HEK293 (cell line): ENCODE results near the gene PCP2.
A peak's percentile ranks its signal among the peaks of the same experiment; 100 is the strongest.

Experiments used
- KLF1 ChIP-seq: fragments of 450-650 bp; formaldehyde crosslinking; IDR thresholded peaks from 2 replicates; pipeline ENCODE4 v1.5.1; 2016; ENCODE audit warnings: missing biosample characterization, missing genetic modification characterization
- KLF8 ChIP-seq: fragments of 450-650 bp; formaldehyde crosslinking; IDR thresholded peaks from 2 replicates; pipeline ENCODE4 v1.5.1; 2016; ENCODE audit warnings: missing biosample characterization, missing genetic modification characterization
- PRDM1 ChIP-seq: fragments of 450-650 bp; formaldehyde crosslinking; IDR thresholded peaks from 2 replicates; pipeline ENCODE4; 2016; ENCODE audit warnings: missing biosample characterization, missing genetic modification characterization
- SCRT2 ChIP-seq: fragments of 450-650 bp; formaldehyde crosslinking; IDR thresholded peaks from 2 replicates; pipeline ENCODE4 v1.5.1; 2016; ENCODE audit warnings: missing biosample characterization, missing genetic modification characterization
- ZFP69B ChIP-seq: fragments of 450-650 bp; formaldehyde crosslinking; IDR thresholded peaks from 2 replicates; pipeline ENCODE4 v1.5.1; 2016; ENCODE audit warnings: missing biosample characterization, missing genetic modification characterization
- ZNF10 ChIP-seq: fragments of 450-650 bp; formaldehyde crosslinking; IDR thresholded peaks from 2 replicates; pipeline ENCODE4 v1.5.1; 2017; ENCODE audit warnings: missing biosample characterization, missing genetic modification characterization
- ZNF175 ChIP-seq: fragments of 450-650 bp; formaldehyde crosslinking; IDR thresholded peaks from 2 replicates; pipeline ENCODE4 v1.5.1; 2016; ENCODE audit warnings: missing biosample characterization, missing genetic modification characterization
- ZNF2 ChIP-seq: fragments of 450-650 bp; formaldehyde crosslinking; IDR thresholded peaks from 2 replicates; pipeline ENCODE4 v1.5.1; 2016; ENCODE audit warnings: missing biosample characterization, missing genetic modification characterization
- ZNF335 ChIP-seq: fragments of 450-650 bp; formaldehyde crosslinking; conservative IDR thresholded peaks from 2 replicates; pipeline ENCODE4 v1.5.1; 2016; ENCODE audit warnings: missing biosample characterization, missing genetic modification characterization
- ZNF350 ChIP-seq: fragments of 450-650 bp; formaldehyde crosslinking; IDR thresholded peaks from 2 replicates; pipeline ENCODE4 v1.5.0; 2017; ENCODE audit warnings: missing biosample characterization, mild to moderate bottlenecking, missing genetic modification characterization
- ZNF561 ChIP-seq: fragments of 450-650 bp; IDR thresholded peaks from 2 replicates; pipeline ENCODE4 v1.5.1; 2018; ENCODE audit warnings: missing biosample characterization, missing genetic modification characterization, borderline replicate concordance
- ZNF629 ChIP-seq: fragments of 450-650 bp; formaldehyde crosslinking; IDR thresholded peaks from 2 replicates; pipeline ENCODE4 v1.5.1; 2017; ENCODE audit warnings: missing biosample characterization, missing genetic modification characterization
- ZNF654 ChIP-seq: fragments of 450-650 bp; formaldehyde crosslinking; IDR thresholded peaks from 2 replicates; pipeline ENCODE4 v1.5.1; 2016; ENCODE audit warnings: low read depth, missing biosample characterization, missing genetic modification characterization
- ZNF843 ChIP-seq: fragments of 450-650 bp; formaldehyde crosslinking; IDR thresholded peaks from 2 replicates; pipeline ENCODE4 v1.5.1; 2016; ENCODE audit warnings: missing biosample characterization, missing genetic modification characterization
- TF ChIP-seq, protein P1 (sequence below): fragments of 450-650 bp; formaldehyde crosslinking; conservative IDR thresholded peaks from 2 replicates; pipeline ENCODE4 v1.5.1; 2016; ENCODE audit warnings: low read depth, missing biosample characterization, missing genetic modification characterization
- TF ChIP-seq, protein P2 (sequence below): fragments of 450-650 bp; formaldehyde crosslinking; IDR thresholded peaks from 2 replicates; pipeline ENCODE4 v1.5.1; 2016; ENCODE audit warnings: missing biosample characterization, missing genetic modification characterization
- TF ChIP-seq, protein P3 (sequence below): fragments of 450-650 bp; IDR thresholded peaks from 2 replicates; pipeline ENCODE4 v1.5.1; 2018; ENCODE audit warnings: missing biosample characterization, mild to moderate bottlenecking, missing genetic modification characterization
- TF ChIP-seq, protein P4 (sequence below): fragments of 450-650 bp; formaldehyde crosslinking; IDR thresholded peaks from 2 replicates; pipeline ENCODE4 v1.5.1; 2016; ENCODE audit warnings: missing biosample characterization, missing genetic modification characterization
- TF ChIP-seq, protein P5 (sequence below): fragments of 450-650 bp; formaldehyde crosslinking; IDR thresholded peaks from 2 replicates; pipeline ENCODE4 v1.5.1; 2016; ENCODE audit warnings: missing biosample characterization, missing genetic modification characterization
- TF ChIP-seq, protein P6 (sequence below): fragments of 450-650 bp; formaldehyde crosslinking; IDR thresholded peaks from 2 replicates; pipeline ENCODE4 v1.5.1; 2016; ENCODE audit warnings: missing biosample characterization, missing genetic modification characterization
- TF ChIP-seq, protein P7 (sequence below): fragments of 450-650 bp; formaldehyde crosslinking; IDR thresholded peaks from 2 replicates; pipeline ENCODE4 v1.5.1; 2016; ENCODE audit warnings: missing biosample characterization, missing genetic modification characterization, low read depth

Gene PCP2

DNA sequence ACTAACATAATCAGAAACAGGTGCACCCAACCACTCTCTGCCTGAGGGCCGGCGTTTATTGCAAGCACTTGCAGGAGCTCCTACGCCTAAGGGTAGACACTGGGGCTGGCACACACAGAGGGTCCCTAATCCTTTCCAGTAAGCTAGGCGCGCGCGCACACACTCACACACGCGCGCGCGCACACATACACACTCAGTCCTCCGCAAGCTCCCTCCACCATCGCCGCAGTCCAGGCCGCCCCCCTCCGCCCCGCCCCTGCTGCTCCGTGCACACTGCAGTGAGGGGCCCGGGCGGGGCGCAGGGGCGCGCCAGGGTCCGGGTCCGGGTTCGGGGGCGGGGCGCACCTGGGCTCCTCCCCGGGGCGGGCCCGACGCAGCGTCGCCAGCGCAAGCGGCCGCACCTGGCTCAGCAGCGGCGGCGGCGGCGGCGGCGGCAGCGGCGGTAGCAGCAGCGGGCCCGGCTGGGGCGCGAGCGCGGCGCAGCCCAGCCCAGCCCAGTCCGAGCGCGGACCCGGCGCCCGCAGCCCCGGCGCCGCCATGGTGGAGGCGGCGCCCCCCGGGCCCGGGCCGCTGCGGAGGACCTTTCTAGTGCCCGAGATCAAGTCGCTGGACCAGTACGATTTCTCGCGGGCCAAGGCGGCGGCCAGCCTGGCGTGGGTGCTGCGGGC, 37.9 kb downstream of the PCP2 start, which contains the start of gene CAMSAP3 (continued):
- TF ChIP-seq, protein P1, sequence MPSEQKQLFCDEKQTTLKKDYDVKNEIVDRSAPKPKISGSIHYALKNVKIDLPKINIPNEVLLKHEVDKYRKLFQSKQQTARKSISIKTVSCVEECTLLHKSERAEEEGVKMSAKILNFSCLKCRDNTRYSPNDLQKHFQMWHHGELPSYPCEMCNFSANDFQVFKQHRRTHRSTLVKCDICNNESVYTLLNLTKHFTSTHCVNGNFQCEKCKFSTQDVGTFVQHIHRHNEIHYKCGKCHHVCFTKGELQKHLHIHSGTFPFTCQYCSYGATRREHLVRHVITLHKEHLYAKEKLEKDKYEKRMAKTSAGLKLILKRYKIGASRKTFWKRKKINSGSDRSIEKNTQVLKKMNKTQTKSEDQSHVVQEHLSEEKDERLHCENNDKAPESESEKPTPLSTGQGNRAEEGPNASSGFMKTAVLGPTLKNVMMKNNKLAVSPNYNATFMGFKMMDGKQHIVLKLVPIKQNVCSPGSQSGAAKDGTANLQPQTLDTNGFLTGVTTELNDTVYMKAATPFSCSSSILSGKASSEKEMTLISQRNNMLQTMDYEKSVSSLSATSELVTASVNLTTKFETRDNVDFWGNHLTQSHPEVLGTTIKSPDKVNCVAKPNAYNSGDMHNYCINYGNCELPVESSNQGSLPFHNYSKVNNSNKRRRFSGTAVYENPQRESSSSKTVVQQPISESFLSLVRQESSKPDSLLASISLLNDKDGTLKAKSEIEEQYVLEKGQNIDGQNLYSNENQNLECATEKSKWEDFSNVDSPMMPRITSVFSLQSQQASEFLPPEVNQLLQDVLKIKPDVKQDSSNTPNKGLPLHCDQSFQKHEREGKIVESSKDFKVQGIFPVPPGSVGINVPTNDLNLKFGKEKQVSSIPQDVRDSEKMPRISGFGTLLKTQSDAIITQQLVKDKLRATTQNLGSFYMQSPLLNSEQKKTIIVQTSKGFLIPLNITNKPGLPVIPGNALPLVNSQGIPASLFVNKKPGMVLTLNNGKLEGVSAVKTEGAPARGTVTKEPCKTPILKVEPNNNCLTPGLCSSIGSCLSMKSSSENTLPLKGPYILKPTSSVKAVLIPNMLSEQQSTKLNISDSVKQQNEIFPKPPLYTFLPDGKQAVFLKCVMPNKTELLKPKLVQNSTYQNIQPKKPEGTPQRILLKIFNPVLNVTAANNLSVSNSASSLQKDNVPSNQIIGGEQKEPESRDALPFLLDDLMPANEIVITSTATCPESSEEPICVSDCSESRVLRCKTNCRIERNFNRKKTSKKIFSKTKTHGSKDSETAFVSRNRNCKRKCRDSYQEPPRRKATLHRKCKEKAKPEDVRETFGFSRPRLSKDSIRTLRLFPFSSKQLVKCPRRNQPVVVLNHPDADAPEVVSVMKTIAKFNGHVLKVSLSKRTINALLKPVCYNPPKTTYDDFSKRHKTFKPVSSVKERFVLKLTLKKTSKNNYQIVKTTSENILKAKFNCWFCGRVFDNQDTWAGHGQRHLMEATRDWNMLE: no peak
- peak; percentile 70; the same call in 1 of the 2 replicates for TF ChIP-seq KLF8 (tag by site-specific recombination)
- no peak for TF ChIP-seq SCRT2 (tag by site-specific recombination)
- TF ChIP-seq ZNF561 (tag by site-specific recombination): no peak
- TF ChIP-seq ZNF350 (tag by site-specific recombination): no peak
- TF ChIP-seq, protein P2, sequence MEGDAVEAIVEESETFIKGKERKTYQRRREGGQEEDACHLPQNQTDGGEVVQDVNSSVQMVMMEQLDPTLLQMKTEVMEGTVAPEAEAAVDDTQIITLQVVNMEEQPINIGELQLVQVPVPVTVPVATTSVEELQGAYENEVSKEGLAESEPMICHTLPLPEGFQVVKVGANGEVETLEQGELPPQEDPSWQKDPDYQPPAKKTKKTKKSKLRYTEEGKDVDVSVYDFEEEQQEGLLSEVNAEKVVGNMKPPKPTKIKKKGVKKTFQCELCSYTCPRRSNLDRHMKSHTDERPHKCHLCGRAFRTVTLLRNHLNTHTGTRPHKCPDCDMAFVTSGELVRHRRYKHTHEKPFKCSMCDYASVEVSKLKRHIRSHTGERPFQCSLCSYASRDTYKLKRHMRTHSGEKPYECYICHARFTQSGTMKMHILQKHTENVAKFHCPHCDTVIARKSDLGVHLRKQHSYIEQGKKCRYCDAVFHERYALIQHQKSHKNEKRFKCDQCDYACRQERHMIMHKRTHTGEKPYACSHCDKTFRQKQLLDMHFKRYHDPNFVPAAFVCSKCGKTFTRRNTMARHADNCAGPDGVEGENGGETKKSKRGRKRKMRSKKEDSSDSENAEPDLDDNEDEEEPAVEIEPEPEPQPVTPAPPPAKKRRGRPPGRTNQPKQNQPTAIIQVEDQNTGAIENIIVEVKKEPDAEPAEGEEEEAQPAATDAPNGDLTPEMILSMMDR (tag by site-specific recombination): no peak
- TF ChIP-seq, protein P3, sequence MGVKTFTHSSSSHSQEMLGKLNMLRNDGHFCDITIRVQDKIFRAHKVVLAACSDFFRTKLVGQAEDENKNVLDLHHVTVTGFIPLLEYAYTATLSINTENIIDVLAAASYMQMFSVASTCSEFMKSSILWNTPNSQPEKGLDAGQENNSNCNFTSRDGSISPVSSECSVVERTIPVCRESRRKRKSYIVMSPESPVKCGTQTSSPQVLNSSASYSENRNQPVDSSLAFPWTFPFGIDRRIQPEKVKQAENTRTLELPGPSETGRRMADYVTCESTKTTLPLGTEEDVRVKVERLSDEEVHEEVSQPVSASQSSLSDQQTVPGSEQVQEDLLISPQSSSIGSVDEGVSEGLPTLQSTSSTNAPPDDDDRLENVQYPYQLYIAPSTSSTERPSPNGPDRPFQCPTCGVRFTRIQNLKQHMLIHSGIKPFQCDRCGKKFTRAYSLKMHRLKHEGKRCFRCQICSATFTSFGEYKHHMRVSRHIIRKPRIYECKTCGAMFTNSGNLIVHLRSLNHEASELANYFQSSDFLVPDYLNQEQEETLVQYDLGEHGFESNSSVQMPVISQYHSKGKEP: no peak
- no peak for TF ChIP-seq ZNF629 (tag by site-specific recombination)
- TF ChIP-seq ZNF175 (tag by site-specific recombination): no peak
- TF ChIP-seq ZNF654 (tag by site-specific recombination): no peak
- TF ChIP-seq ZFP69B (tag by site-specific recombination): no peak
- TF ChIP-seq, protein P4, sequence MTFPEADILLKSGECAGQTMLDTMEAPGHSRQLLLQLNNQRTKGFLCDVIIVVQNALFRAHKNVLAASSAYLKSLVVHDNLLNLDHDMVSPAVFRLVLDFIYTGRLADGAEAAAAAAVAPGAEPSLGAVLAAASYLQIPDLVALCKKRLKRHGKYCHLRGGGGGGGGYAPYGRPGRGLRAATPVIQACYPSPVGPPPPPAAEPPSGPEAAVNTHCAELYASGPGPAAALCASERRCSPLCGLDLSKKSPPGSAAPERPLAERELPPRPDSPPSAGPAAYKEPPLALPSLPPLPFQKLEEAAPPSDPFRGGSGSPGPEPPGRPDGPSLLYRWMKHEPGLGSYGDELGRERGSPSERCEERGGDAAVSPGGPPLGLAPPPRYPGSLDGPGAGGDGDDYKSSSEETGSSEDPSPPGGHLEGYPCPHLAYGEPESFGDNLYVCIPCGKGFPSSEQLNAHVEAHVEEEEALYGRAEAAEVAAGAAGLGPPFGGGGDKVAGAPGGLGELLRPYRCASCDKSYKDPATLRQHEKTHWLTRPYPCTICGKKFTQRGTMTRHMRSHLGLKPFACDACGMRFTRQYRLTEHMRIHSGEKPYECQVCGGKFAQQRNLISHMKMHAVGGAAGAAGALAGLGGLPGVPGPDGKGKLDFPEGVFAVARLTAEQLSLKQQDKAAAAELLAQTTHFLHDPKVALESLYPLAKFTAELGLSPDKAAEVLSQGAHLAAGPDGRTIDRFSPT (tag by site-specific recombination): 0 out of 2 replicates have a peak, but pooled peaks have one; percentile 28
- TF ChIP-seq, protein P5, sequence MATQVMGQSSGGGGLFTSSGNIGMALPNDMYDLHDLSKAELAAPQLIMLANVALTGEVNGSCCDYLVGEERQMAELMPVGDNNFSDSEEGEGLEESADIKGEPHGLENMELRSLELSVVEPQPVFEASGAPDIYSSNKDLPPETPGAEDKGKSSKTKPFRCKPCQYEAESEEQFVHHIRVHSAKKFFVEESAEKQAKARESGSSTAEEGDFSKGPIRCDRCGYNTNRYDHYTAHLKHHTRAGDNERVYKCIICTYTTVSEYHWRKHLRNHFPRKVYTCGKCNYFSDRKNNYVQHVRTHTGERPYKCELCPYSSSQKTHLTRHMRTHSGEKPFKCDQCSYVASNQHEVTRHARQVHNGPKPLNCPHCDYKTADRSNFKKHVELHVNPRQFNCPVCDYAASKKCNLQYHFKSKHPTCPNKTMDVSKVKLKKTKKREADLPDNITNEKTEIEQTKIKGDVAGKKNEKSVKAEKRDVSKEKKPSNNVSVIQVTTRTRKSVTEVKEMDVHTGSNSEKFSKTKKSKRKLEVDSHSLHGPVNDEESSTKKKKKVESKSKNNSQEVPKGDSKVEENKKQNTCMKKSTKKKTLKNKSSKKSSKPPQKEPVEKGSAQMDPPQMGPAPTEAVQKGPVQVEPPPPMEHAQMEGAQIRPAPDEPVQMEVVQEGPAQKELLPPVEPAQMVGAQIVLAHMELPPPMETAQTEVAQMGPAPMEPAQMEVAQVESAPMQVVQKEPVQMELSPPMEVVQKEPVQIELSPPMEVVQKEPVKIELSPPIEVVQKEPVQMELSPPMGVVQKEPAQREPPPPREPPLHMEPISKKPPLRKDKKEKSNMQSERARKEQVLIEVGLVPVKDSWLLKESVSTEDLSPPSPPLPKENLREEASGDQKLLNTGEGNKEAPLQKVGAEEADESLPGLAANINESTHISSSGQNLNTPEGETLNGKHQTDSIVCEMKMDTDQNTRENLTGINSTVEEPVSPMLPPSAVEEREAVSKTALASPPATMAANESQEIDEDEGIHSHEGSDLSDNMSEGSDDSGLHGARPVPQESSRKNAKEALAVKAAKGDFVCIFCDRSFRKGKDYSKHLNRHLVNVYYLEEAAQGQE (tag by site-specific recombination): no peak
- TF ChIP-seq ZNF10 (tag by site-specific recombination): no peak
- TF ChIP-seq ZNF843 (tag by site-specific recombination): no peak
- no peak for TF ChIP-seq PRDM1 (tag by site-specific recombination)
- TF ChIP-seq ZNF335: peak; percentile 66; the same call in 1 of the 2 replicates
- TF ChIP-seq, protein P6, sequence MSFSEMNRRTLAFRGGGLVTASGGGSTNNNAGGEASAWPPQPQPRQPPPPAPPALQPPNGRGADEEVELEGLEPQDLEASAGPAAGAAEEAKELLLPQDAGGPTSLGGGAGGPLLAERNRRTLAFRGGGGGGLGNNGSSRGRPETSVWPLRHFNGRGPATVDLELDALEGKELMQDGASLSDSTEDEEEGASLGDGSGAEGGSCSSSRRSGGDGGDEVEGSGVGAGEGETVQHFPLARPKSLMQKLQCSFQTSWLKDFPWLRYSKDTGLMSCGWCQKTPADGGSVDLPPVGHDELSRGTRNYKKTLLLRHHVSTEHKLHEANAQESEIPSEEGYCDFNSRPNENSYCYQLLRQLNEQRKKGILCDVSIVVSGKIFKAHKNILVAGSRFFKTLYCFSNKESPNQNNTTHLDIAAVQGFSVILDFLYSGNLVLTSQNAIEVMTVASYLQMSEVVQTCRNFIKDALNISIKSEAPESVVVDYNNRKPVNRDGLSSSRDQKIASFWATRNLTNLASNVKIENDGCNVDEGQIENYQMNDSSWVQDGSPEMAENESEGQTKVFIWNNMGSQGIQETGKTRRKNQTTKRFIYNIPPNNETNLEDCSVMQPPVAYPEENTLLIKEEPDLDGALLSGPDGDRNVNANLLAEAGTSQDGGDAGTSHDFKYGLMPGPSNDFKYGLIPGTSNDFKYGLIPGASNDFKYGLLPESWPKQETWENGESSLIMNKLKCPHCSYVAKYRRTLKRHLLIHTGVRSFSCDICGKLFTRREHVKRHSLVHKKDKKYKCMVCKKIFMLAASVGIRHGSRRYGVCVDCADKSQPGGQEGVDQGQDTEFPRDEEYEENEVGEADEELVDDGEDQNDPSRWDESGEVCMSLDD: peak; percentile 25
- TF ChIP-seq, protein P7, sequence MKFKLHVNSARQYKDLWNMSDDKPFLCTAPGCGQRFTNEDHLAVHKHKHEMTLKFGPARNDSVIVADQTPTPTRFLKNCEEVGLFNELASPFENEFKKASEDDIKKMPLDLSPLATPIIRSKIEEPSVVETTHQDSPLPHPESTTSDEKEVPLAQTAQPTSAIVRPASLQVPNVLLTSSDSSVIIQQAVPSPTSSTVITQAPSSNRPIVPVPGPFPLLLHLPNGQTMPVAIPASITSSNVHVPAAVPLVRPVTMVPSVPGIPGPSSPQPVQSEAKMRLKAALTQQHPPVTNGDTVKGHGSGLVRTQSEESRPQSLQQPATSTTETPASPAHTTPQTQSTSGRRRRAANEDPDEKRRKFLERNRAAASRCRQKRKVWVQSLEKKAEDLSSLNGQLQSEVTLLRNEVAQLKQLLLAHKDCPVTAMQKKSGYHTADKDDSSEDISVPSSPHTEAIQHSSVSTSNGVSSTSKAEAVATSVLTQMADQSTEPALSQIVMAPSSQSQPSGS (tag by site-specific recombination): no peak
- TF ChIP-seq ZNF2: no peak
- TF ChIP-seq KLF1 (tag by site-specific recombination): peak; percentile 50
